Measurements from ENCODE around the gene UBE2E3. TPM values are rescaled to one million over a fixed set of nuclear protein-coding genes. Genes with fewer than 3 reads are reported as not detected.
A peak's percentile ranks its signal among the peaks of the same experiment; 100 is the strongest.

UBE2E3 gene
- total and polyA plus RNA-seq, 2 experiments from 2014 or later: 111 to 112 TPM

DNA sequence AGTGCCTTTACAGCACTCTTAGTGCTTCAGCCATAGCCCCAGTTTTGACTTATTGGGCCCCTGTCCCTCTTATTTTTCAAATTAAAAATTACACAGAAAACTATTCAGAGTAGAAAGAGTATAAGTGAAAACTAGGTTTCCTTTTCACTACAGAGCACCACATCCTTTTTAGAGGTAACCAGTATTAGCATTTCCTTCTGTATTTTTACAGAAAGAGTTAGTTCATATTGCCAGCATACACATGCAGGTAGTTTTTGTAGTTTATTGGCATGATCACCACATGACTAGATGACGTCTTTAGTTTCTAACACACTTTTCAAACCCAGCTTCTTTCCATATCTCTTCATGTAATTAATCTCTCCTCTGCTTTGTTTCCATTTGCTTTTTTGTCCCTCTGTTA is 66.4 kb downstream of the UBE2E3 start:
- TF ChIP-seq ZNF114 (CRISPR knock-in tag; IDR thresholded peaks at IDR 0.05) (no peak), CTCF (conservative IDR thresholded peaks at IDR 0.05; ENCODE audit: low read depth in 2 of 2) (no peak), STAT1 (IDR thresholded peaks at IDR 0.05; ENCODE audit: unreplicated experiment) (no peak), ZNF331 (CRISPR knock-in tag; IDR thresholded peaks at IDR 0.05; ENCODE audit: low read depth) (no peak), EZH2phosphoT487 (IDR thresholded peaks at IDR 0.05; ENCODE audit: unreplicated experiment) (no peak), ETS1 (IDR thresholded peaks at IDR 0.05) (no peak), CREB1 (CRISPR knock-in tag; IDR thresholded peaks at IDR 0.05; ENCODE audit: low read depth) (no peak), NANOG (IDR thresholded peaks at IDR 0.05; ENCODE audit: borderline replicate concordance) (no peak)
- TF ChIP-seq, protein P1, sequence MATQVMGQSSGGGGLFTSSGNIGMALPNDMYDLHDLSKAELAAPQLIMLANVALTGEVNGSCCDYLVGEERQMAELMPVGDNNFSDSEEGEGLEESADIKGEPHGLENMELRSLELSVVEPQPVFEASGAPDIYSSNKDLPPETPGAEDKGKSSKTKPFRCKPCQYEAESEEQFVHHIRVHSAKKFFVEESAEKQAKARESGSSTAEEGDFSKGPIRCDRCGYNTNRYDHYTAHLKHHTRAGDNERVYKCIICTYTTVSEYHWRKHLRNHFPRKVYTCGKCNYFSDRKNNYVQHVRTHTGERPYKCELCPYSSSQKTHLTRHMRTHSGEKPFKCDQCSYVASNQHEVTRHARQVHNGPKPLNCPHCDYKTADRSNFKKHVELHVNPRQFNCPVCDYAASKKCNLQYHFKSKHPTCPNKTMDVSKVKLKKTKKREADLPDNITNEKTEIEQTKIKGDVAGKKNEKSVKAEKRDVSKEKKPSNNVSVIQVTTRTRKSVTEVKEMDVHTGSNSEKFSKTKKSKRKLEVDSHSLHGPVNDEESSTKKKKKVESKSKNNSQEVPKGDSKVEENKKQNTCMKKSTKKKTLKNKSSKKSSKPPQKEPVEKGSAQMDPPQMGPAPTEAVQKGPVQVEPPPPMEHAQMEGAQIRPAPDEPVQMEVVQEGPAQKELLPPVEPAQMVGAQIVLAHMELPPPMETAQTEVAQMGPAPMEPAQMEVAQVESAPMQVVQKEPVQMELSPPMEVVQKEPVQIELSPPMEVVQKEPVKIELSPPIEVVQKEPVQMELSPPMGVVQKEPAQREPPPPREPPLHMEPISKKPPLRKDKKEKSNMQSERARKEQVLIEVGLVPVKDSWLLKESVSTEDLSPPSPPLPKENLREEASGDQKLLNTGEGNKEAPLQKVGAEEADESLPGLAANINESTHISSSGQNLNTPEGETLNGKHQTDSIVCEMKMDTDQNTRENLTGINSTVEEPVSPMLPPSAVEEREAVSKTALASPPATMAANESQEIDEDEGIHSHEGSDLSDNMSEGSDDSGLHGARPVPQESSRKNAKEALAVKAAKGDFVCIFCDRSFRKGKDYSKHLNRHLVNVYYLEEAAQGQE (IDR thresholded peaks at IDR 0.05; ENCODE audit: unreplicated experiment): no peak
- H3F3A ChIP-seq (replicated peaks; ENCODE audit: low read depth): no peaks in the 10 kb centered on the region
- H2AFZ ChIP-seq: no peak overlapping the region
- DNase-seq (ENCODE audit: low spot score): no peak
- H3K4me2 ChIP-seq: no peak overlapping the region
- H3K27me3 Mint-ChIP-seq (ENCODE audit: insufficient read depth, low read depth, poor library complexity): no peaks in the 10 kb centered on the region
- H3K9me3 Mint-ChIP-seq: no peaks in the 10 kb centered on the region
- H3K4me3 Mint-ChIP-seq: no peak overlapping the region
- no peak overlapping the region for H3K27ac ChIP-seq (ENCODE audit: low read depth)
- H3K27me3 ChIP-seq (ENCODE audit: insufficient read depth): no peaks in the 10 kb centered on the region
- H3K4me1 ChIP-seq (ENCODE audit: insufficient read depth): peaks cover 12% of the 10 kb centered on the region; the same call in 1 of the 2 replicates
- peaks cover 15% of the 10 kb centered on the region for H4K20me1 ChIP-seq (replicated peaks; ENCODE audit: insufficient read depth)
- H3K79me2 ChIP-seq (replicated peaks; ENCODE audit: insufficient read depth): peaks cover 99% of the 10 kb centered on the region
- no peak overlapping the region for H3K27ac Mint-ChIP-seq
- no peak for ATAC-seq
- no peak overlapping the region for H3K4me3 ChIP-seq
- no peaks in the 10 kb centered on the region for H3K36me3 ChIP-seq (ENCODE audit: insufficient read depth)
- H3K4me1 Mint-ChIP-seq: no peaks in the 10 kb centered on the region; the same call in 2 of the 3 replicates
- H3K36me3 Mint-ChIP-seq (ENCODE audit: low read depth): no peaks in the 10 kb centered on the region
- H3K9me2 ChIP-seq (ENCODE audit: insufficient read depth): no peaks in the 10 kb centered on the region

DNA sequence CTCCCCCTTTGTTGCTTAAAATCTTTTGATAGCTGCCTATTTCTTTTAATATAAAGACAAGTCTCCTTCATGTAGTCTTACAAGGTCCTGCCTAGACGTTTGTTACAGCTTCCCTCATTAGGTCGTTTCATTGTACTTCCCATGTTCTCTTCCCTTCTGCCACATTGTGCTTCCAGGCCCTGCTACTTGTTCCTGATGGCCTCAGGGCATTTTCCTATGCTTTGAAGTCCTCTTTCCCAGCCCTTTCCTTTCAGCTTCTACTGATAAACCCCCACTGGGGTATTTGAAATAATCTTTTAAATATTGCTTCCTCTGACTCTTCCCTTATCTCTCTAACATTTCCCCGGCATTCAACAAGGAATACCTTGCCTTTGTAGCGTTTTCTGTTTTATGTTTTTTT is 67.4 kb downstream of the UBE2E3 start:
- DNase-seq (ENCODE audit: low spot score) (peak; percentile 31), ATAC-seq (peak; percentile 39)
- no peak overlapping the region for H3K4me2 ChIP-seq
- no peaks in the 10 kb centered on the region for H3K27me3 ChIP-seq (ENCODE audit: insufficient read depth)
- no peaks in the 10 kb centered on the region for H3K36me3 Mint-ChIP-seq (ENCODE audit: low read depth)
- no peak overlapping the region for H3K27ac Mint-ChIP-seq
- H3K27ac ChIP-seq (ENCODE audit: low read depth): no peak overlapping the region
- no peaks in the 10 kb centered on the region for H3K9me3 Mint-ChIP-seq
- peaks cover 8% of the 10 kb centered on the region; the same call in 2 of the 3 replicates for H3K4me1 Mint-ChIP-seq
- H2AFZ ChIP-seq: no peak overlapping the region
- TF ChIP-seq CTCF (conservative IDR thresholded peaks at IDR 0.05; ENCODE audit: low read depth in 2 of 2) (no peak), POLR2AphosphoS5 (IDR thresholded peaks at IDR 0.05; ENCODE audit: low read depth) (no peak), ETS1 (IDR thresholded peaks at IDR 0.05) (no peak), NANOG (IDR thresholded peaks at IDR 0.05; ENCODE audit: borderline replicate concordance) (no peak), JUNB (IDR thresholded peaks at IDR 0.05; ENCODE audit: unreplicated experiment) (no peak), EZH2 (IDR thresholded peaks at IDR 0.05; ENCODE audit: low read depth, unreplicated experiment) (no peak), STAT1 (IDR thresholded peaks at IDR 0.05; ENCODE audit: unreplicated experiment) (no peak)
- peaks cover 99% of the 10 kb centered on the region for H3K79me2 ChIP-seq (replicated peaks; ENCODE audit: insufficient read depth)
- no peaks in the 10 kb centered on the region for H3K27me3 Mint-ChIP-seq (ENCODE audit: insufficient read depth, low read depth, poor library complexity)
- peaks cover 11% of the 10 kb centered on the region for H4K20me1 ChIP-seq (replicated peaks; ENCODE audit: insufficient read depth)
- H3K36me3 ChIP-seq (ENCODE audit: insufficient read depth): no peaks in the 10 kb centered on the region
- no peaks in the 10 kb centered on the region for H3F3A ChIP-seq (replicated peaks; ENCODE audit: low read depth)
- H3K4me3 Mint-ChIP-seq: no peak overlapping the region
- H3K4me3 ChIP-seq: no peak overlapping the region
- H3K4me1 ChIP-seq (ENCODE audit: insufficient read depth): peaks cover 12% of the 10 kb centered on the region; the same call in 1 of the 2 replicates
- no peaks in the 10 kb centered on the region for H3K9me2 ChIP-seq (ENCODE audit: insufficient read depth)

Measured in GM23338 (cell line).